NCI-H146 treated with DMSO at 0.1 percent for 48 hours (cell line): ENCODE measurements around the gene TCERG1.

ENCODE experiments used
- DNase-seq: peaks from one replicate; lab custom pipeline; 2025; ENCODE audit not compliant: unreplicated experiment; lab: John Stamatoyannopoulos, UW

TCERG1 gene

DNA sequence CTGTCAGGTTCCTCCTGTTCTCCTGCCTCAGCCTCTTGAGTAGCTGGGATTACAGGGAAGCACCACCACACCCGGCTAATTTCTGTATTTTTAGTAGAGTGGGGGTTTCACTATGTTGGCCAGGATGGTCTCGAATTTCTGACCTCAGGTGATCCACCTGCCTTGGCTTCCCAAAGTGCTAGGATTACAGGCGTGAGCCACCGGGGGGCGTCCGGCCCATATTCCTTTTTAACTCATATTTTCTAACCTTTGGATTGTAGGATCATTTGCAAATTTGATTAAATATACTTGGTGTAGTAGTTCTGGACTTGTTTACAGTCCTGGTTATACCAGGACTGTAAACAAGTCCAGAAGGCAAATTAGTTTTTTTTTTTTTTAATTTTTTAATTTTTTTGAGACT, 4.3 kb downstream of the TCERG1 start:
- DNase-seq: no peak

DNA sequence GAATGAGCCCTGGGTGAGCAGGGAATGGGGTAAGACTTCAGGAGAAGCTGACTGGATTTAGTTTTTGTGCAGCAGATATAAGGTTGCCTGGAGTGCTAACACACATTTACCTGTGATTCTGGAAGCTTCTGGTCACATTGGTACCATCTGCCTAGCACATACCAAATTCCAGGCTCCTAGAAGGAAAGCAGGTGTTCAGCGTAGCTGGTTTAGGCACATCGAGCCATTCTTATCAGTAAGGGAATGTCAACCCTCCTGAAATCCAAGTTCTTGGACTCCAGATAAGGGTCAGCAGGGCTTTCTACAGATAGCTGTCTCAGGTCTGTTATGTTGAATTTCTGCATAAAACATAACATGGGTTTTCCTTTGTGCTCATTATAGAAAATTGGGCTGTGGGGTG, 10.3 kb downstream of the TCERG1 start:
- no peak for DNase-seq

DNA sequence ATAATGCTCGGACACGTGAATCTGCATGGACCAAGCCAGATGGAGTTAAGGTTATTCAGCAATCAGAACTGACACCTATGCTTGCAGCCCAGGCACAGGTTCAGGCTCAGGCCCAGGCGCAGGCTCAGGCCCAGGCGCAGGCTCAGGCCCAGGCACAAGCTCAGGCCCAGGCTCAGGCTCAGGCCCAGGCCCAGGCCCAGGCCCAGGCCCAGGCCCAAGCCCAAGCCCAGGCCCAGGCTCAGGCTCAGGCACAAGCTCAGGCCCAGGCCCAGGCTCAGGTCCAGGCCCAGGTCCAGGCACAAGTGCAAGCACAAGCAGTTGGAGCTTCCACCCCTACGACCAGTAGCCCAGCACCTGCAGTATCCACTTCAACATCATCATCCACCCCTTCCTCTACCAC, 11.8 kb downstream of the TCERG1 start:
- DNase-seq: no peak

DNA sequence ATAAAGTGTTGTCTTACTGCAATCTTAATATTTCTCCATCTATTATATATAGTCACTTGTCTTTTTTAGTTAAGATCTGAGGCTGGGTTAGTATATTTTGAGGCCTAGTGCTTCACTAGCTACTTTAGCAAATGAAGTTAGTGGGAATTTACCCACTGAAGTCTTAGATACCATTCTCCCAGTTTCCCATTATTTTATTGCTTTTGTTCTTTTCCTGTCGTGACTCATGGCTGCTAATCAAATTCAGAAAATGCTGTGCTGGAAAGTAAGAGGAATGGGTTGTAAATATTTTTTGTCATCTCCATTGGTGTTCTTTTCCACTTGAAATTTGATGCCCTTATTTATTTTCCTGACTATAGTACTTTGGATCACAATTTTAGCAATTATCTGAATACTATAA, 14.2 kb downstream of the TCERG1 start:
- DNase-seq: no peak

DNA sequence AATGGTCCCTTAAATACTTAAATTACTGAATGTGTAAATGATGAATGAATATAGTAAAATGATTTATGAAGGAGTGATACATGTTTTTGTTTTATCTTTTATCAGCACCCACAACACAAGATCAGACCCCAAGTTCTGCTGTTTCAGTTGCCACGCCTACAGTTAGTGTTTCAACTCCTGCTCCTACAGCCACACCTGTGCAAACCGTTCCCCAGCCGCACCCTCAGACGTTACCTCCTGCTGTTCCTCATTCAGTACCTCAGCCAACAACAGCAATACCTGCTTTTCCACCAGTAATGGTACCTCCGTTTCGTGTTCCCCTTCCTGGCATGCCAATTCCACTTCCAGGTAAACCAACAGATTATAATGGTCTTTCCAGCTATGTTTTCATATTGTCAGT, 16.3 kb downstream of the TCERG1 start:
- DNase-seq: no peak

DNA sequence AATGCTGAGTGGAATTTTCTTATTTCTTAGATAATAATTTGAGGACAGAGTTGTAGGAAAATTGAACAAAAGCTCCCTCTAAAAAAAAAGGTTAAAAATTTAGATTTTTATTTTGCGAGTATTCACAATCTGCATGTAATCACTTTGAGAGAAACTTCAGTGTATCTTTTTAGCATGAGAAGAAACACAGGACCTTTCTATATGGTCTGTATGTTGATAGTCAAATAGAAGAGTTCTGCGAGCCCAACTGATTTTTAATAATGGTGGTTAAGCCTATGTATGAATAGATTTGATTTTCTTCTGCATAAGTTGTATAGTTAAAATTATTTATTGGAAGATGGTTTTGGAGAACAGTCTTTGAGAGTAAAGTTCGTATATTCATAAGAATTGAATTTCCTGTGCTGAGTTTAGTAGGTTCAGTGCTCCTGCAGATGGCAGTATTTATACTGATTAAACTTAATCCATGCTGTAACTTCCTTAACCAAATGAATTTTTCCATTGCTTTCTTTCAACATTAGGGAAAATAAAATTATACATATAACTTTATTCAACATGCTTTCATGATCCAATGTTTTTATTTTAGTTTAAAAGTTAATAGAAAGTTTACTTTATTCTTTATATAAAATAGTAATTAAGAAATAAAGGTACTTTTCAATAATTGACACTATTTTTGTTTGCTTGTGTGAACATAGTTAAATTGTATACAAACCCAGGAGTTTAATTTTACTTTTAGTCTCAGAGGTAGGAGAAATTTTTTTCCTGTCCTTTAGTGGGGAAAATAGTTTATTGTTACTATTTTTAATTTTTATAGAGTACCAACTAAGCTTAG, 19.6 kb downstream of the TCERG1 start:
- no peak for DNase-seq

DNA sequence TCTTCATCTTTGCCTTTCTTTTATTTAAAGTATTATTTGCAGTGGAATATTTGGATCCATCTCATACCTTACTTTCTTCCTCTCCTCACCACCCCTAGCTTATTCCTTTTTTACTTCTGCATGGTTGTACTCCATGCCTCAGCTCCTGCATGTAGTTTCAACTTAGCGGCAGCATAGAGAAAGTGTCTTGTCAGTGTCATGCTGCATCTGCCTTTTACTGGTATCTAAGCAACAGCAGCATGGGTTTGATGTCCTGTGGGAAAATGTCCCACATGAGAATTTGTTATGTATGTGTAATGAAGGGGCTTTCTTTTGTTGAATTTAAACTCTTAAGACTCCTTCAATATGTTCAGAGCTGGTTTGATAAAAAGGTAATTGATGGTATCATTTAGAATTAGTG, 20.6 kb downstream of the TCERG1 start:
- DNase-seq: no peak

DNA sequence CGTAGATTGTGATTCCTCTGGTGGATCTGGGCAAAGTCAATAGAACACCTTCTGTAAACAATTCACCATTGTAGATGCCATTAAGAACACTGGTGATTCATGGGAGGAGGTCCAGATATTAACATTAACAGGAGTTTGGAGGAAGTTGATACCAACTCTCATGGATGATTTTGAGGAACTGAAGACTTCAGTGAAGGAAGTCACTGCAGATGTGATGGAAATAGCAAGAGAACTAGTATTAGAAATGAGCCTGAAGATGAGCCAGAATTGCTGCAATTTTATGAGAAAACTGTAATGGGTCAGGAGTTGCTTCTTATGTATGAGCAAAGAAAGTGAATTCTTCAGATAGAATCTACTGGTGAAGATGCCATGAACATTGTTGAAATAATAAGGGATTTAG, 26.9 kb downstream of the TCERG1 start:
- no peak for DNase-seq

DNA sequence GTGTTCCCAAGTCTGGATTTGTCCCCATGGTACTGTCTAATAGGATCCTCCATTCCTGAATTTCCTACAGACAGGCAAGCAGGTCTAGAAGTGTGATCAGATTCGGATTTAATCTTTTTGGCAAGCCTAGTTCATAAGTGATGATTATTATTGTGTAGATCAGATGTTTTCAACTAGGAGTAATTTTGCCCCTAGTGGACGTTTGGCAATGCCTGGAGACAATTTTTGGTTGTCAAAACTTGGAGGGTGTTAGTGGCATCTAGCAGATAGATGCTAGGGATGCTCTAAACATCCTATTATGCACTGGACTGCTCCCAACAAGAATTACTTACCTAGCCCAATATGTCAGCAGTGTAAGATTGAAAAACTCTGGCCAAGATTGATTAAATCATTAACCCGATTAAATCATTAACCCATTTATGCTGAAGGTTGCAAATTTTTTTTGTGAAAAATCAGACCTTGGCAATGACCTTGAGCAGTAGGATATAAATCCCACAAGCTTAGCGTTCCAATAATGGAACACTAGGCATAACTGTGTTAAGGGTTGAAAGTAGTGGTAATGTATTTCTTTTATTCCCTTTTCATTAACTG, 28.2 kb downstream of the TCERG1 start:
- no peak for DNase-seq

DNA sequence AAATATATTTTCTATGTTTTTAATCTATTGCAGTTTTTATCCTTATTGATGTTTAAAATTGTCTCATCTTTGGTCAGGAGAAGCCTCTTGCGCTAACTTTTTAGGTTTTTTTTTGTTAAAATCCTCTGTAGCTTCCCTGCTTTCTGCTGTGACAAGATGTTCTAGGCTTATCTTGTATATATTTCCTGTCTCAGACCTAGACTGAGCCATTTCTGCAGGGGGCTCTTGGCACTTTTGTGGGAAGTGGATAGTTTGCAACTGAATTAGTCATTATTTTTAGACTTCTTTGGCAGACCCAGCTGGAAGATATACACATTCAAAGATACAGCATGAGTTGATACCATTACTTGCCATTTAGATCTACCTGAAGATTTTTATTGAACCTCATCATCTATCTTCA, 28.8 kb downstream of the TCERG1 start:
- no peak for DNase-seq

DNA sequence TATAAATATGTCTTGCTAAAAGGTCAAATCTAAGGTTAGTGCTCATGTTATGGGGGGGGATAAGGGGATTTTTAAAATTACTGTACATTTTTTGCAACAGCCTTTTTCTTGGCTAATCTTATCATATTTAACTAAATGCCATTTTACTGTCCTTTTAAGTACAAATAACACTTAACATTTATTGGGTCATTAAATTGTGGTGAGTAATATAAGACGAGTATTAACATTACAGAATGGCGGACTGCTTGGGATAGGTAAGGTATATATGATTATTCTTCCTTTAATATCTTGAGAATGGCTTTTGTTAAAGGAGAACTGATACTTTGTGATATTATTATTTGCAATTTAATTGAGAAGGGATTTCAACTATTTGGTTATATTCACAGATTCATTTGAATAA, 35.6 kb downstream of the TCERG1 start:
- DNase-seq: no peak

DNA sequence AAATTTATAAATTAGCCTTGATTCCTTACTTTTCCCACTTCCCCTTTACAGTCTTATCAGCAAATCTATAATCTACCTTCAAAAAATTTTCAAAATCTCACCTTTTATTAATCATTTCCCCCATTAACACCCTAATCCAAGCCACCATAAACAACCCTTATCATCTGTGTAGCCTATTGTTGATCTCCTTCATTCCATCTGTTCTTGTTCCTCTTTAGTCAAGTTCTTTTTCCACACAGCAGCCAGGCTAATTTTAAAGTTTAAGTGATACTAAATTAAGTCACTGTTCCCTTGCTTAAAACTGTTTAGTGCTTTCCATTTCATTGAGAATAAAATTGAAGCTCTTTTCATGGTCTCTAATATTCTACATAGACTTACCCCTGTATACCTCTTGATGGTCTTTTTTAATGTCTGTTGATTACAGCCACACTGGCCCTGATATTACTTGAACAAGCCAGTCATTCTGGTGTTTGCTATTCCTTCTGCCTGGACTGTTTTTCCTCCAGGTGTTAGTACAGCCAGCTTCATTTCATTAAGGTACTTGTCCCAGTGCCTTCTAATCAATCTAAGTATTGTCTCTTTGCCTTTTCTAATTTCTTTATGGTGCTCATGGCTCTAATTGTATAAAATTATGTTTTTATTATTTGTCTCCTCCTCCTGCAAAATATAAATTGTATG, 37.7 kb downstream of the TCERG1 start:
- DNase-seq: no peak

DNA sequence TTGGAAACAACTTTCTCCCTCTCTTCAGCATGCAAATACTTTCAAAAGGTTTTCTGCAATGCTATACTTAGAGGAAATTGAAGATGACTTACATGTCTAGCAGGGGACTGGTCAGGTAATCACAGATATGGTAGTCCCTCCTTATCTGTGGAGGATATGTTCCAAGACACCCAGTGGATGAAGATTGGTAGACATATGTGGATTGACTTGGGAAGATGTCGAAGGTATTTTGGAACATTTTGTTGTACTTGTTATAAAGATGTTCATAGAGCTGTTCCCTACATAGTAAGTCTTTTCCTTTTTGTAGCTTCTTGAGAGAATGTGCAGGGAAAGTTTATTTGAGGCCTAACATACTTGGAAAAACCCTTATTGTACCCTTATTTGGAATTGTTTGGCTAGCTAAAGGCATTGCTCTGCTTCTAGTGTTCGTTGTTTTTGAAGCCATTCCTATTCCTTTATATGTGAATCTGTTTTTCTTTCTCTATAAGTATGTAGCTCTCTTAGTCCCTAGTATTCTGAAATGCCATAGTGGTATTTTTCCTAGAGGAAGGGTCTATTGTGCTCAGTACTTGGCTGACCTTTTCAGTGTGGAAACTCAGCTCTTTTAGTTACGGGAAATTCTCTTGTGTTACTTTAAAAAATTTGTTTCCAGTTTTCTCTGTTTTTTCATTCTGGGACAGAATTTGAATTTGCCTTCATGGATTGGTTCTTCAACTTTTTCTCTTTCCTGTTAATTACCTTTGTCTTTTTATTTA, 43.1 kb downstream of the TCERG1 start:
- no peak for DNase-seq

DNA sequence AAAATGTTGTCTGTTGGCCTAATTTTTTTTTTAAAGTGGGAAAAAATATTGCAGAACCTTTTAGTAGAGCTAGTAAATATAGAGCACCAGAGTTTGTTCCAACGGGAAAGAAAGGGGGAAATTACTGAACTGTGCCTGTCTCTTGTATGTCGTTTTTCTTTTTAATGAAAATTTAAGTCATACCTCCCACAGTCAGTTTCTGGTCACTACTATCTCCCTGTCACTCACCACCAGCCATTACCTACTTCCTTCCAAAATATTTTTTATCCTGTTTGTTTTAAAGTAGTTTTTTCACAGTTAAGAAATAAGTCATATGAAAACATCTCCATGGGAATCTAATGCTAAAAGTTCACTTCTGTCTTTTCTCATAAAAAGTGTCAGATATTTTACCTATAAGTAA, 47.5 kb downstream of the TCERG1 start:
- no peak for DNase-seq

DNA sequence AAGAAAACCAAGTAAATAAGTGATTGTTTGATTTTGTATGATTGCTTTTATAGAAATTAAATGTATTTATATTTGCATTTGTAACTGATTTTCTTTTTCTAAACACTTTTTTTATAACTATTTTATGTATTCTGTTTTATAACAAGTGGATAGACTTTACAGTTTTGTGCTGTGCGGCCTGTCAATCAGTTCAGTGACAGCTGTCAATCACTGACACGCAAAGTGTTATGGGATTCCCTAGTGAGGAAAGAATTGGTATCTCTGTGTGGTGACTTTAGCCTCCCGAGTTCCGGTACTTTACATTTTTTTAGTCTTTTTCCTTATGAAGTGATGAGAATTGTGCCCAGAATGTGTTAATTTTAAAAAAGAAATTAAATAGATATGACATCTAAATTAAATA, 52.5 kb downstream of the TCERG1 start:
- DNase-seq: no peak

DNA sequence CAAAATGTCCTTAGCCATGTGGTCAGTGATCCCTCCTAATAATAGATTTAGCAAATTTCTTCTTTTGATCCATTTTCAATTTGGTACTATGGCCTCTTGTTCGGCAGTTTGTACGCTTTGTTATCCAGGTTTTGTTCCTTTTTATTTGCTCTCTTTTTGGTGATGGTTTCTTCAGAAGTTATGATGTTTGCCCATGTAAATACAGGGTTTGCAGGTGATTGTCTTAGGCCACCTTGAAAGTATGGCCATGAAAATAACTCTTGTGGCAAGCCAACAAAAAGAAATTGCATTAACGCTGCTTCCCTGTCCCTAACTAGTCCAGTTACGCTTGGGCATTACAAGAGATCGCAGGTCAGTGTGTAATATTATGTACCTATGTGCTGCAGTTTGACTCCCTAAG, 60.3 kb downstream of the TCERG1 start:
- no peak for DNase-seq

DNA sequence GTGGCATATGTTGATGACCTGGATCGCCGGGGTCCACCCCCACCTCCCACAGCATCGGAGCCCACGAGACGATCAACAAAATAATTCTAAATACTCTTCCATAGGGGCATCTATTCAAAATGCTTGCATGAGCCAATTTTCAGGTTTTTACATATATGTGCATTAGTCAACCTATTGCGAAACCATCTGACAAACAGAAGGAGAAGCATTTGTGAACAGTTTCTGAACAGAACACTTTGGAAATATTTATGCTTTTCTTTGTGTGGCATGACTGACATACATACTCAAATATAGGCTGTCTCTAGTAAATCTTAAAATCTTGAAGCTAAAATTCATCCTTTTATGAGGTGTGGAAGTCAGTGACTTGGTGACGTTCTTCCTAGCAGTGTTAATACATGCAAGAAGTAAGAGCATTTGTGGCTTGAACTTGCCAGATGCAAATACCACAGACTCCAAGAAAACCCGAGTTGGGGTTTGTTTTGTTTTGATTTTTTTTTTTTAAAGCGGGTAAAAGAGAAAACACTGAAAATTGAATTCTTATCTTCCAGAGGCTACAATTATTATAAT, 63.5 kb downstream of the TCERG1 start:
- DNase-seq: no peak

DNA sequence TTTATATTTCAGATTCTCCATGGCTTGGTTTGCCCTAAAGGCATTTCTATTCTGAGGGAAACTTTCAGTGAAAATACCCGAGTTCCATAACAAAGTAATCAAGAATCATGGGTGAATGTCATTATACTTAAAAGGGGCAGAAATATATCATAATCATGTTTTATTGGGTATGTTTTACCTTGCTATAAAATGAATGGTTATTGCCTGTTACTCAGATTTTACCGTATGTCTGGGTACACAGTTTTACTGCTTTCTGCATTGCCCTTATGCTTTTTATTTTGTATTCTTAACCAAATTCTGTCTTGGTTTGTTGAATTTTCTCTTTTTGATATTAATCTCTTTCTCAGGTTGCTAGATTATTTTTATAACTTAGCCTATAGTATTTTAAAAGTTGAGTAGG, 66.3 kb downstream of the TCERG1 start:
- DNase-seq: no peak

DNA sequence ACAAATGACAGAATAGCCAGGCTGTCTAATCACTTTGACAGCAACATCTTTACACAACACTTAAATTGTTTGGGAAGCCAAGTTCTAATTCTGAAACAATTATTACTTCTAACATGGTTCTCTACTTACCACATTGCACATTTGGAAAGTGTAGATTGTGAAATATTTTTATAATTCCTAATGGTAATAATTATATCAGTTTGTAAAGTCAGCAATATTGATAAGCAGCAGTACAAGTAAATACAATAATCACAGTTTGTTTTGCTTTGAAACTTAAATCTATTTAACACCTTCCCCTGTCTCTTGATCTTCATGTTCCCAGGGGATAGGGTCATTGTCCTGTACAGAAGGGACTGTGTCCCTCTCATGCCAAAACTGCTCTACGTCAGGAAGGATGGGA, 67.4 kb downstream of the TCERG1 start:
- DNase-seq: no peak

DNA sequence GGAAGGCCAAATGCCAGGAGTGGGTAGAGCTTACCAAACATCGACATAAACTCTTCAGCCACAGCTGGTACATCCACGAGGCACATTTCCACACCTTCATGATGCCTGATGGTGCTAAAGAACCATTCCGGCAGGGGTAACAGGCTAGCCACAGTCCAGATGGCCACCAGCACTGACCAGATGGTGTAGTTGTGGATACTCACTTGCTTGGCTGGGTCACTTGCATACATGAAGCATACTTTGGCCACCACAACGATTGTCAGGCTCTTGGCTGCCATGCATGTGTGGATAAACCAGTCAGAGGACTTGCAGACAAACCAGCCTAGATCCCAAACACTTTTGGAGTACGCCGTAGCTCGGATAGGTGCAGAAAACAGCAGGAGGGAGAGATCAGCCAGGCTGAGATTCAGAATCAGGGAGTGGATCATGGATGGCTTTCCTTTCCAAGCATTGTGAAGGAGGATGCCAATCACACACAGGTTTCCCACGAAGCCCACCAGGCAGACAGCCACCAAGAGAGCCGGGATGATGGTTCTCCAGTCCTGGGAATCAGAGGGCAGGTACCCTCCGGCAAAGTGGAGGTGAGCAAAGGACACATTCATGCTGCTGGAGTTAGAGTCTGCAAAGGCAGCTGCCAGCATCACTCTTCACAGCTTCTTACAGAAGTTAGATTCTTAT, 68.5 kb downstream of the TCERG1 start:
- DNase-seq: no peak

DNA sequence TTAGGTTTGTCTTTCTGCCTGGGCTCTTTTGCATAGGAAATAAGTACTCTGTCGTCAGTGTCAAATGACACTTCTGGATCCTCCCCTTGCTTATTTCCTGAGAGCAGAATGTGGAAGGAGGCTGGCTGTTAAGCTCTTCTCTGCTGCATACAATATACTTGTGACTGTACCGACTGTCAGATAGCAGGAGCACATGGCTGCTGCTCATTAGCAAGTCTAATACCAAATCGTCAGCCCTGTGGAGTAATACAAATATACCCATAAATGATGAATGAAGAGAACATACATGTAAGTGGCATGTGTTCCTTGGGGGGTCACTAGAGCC, 69.0 kb downstream of the TCERG1 start, which contains the start of gene GPR151:
GPR151 (minus strand) TSS at position 40 of the 325 bp plus-strand sequence. CDS start 77 bp downstream, outside the sequence.
- no peak for DNase-seq
